ENCODE data around the gene SF3B2.
A peak's percentile ranks its signal among the peaks of the same experiment; 100 is the strongest.

Gene SF3B2

DNA sequence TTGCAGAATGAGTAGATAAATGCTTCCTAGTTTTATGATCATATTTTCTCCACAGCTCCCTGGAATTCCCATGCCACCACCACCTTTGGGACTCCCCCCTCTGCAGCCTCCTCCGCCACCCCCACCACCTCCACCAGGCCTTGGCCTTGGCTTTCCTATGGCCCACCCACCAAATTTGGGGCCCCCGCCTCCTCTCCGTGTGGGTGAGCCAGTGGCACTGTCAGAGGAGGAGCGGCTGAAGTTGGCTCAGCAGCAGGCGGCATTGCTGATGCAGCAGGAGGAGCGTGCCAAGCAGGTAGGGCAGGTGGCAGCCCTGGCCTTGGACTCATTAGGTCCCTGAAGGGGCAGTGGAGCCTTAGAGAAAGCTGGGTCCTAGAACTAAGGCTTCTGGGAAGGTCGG is 2.9 kb downstream of the SF3B2 start:
- H3K4me3 ChIP-seq (ENCODE audit: low read length): no peak overlapping the region
- H3K36me3 ChIP-seq (ENCODE audit: control insufficient read depth, insufficient read depth, low read length, severe bottlenecking): peaks cover 54% of the 10 kb centered on the region
- H3K4me1 ChIP-seq (ENCODE audit: control insufficient read depth, insufficient read depth, low read length): peaks cover 45% of the 10 kb centered on the region
- DNase-seq (ENCODE audit: low read depth): no peak
- H3K9ac ChIP-seq (ENCODE audit: low read length): no peak overlapping the region
- H3K9me3 ChIP-seq (ENCODE audit: control insufficient read depth, low read length): no peaks in the 10 kb centered on the region
- H3K27me3 ChIP-seq (replicated peaks; ENCODE audit: control insufficient read depth, insufficient read depth, low read length): peaks cover under 1% of the 10 kb centered on the region

DNA sequence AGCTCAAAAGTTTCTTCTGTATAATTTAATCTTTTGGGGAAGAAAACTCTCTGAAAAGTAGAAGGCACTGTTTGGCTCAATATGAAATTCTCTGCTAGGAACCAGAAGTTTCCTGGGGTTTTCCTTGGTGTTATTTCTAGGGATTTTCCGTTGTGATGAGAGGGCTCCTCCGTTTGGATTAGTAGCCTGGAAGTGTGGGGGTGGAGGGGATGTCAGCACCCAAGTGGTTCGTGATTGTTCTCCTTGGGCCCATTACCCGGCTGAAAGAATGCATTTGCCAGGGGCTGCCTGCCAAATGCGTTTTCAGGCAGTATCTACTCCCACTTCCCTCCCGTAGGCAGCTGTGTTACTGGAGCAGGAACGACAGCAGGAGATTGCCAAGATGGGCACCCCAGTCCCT is 4.3 kb downstream of the SF3B2 start:
- Histone ChIP-seq H3K4me1 (ENCODE audit: control insufficient read depth, insufficient read depth, low read length) (peaks cover 38% of the 10 kb centered on the region), H3K27me3 (replicated peaks; ENCODE audit: control insufficient read depth, insufficient read depth, low read length) (no peaks in the 10 kb centered on the region), H3K9ac (ENCODE audit: low read length) (peak overlapping the region; percentile 45), H3K36me3 (ENCODE audit: control insufficient read depth, insufficient read depth, low read length, severe bottlenecking) (peaks cover 69% of the 10 kb centered on the region), H3K9me3 (ENCODE audit: control insufficient read depth, low read length) (no peaks in the 10 kb centered on the region), H3K4me3 (ENCODE audit: low read length) (no peak overlapping the region)
- DNase-seq (ENCODE audit: low read depth): no peak

DNA sequence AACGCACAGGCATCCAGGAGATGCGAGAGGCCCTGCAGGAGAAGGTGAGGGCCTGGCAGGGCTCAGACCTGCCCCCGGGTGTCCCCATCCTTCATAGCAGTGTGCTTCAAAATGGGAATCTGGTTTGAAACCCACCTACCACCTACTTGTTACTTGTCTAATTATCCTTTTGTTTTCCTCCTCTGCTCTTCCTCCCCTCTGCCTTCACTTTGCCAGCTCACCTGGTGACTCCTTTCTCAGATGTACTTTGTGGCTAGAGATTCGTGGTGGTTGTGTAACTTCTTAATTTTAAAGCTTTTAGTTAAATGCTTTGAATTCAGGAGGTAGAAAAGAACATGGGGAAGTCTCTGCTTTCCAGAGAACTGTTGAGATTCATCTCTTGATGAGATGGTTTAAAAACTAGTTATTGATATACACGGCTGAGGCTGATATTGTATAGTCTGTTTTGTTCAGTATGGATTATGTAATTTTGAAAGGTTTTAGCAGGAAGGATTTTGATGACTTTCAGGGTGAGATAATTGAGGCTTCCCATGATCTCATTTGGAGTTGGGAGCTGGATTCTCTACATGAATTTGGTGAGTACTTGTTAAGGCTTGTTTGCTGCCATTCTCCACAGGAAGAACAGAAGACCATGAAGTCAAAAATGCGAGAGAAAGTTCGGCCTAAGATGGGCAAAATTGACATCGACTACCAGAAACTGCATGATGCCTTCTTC is 8.0 kb downstream of the SF3B2 start:
- Histone ChIP-seq H3K4me1 (ENCODE audit: control insufficient read depth, insufficient read depth, low read length) (peaks cover 26% of the 10 kb centered on the region), H3K27me3 (replicated peaks; ENCODE audit: control insufficient read depth, insufficient read depth, low read length) (no peaks in the 10 kb centered on the region), H3K4me3 (ENCODE audit: low read length) (no peak overlapping the region), H3K36me3 (ENCODE audit: control insufficient read depth, insufficient read depth, low read length, severe bottlenecking) (peaks cover 98% of the 10 kb centered on the region), H3K9ac (ENCODE audit: low read length) (no peak overlapping the region), H3K9me3 (ENCODE audit: control insufficient read depth, low read length) (no peaks in the 10 kb centered on the region)
- no peak for DNase-seq (ENCODE audit: low read depth)

DNA sequence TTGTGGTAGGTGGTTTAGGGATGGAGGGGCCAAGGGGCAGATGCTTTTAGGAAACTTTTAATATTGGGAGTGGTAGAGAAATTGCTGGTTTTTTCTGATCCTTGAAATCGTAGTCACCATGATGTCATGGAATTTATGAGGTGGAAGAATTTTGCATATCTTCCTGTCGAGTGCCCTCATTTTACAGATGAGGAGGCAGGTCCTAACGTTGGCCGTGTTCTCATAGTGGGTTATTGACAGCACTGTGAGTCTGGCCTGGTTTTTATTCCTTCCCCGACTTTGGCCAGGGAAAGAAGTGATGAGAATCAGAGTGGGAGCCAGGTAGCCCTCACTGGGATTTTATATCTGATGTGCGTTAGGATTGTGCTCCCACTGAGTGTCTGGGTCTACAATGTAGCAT is 9.1 kb downstream of the SF3B2 start:
- Histone ChIP-seq H3K36me3 (ENCODE audit: control insufficient read depth, insufficient read depth, low read length, severe bottlenecking) (peaks cover 98% of the 10 kb centered on the region), H3K9me3 (ENCODE audit: control insufficient read depth, low read length) (no peaks in the 10 kb centered on the region), H3K4me3 (ENCODE audit: low read length) (no peak overlapping the region), H3K27me3 (replicated peaks; ENCODE audit: control insufficient read depth, insufficient read depth, low read length) (no peaks in the 10 kb centered on the region), H3K4me1 (ENCODE audit: control insufficient read depth, insufficient read depth, low read length) (peaks cover 15% of the 10 kb centered on the region), H3K9ac (ENCODE audit: low read length) (no peak overlapping the region)
- no peak for DNase-seq (ENCODE audit: low read depth)

DNA sequence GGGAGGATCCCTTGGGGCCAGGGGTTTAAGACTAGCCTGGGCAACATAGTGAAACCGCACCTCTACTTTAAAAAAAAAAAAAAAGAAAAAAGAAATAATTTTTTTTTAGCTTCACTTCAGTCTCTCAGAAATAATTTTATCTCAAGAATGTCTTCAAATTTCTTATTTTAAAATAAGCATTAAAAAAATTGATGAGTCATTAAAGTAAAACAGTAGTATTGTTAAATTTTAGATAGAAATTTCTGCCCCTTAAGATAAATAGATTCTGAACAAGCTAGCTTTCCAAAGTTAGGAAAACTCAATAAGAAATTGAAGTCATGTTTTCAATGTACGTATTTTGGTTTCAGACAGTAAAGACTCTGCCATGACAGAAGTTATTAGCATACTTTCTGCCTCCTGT is 10.2 kb downstream of the SF3B2 start:
- no peak for DNase-seq (ENCODE audit: low read depth)
- Histone ChIP-seq H3K36me3 (ENCODE audit: control insufficient read depth, insufficient read depth, low read length, severe bottlenecking) (peaks cover 98% of the 10 kb centered on the region), H3K9ac (ENCODE audit: low read length) (no peak overlapping the region), H3K4me1 (ENCODE audit: control insufficient read depth, insufficient read depth, low read length) (peaks cover 7% of the 10 kb centered on the region), H3K27me3 (replicated peaks; ENCODE audit: control insufficient read depth, insufficient read depth, low read length) (no peaks in the 10 kb centered on the region), H3K9me3 (ENCODE audit: control insufficient read depth, low read length) (no peaks in the 10 kb centered on the region), H3K4me3 (ENCODE audit: low read length) (no peak overlapping the region)

DNA sequence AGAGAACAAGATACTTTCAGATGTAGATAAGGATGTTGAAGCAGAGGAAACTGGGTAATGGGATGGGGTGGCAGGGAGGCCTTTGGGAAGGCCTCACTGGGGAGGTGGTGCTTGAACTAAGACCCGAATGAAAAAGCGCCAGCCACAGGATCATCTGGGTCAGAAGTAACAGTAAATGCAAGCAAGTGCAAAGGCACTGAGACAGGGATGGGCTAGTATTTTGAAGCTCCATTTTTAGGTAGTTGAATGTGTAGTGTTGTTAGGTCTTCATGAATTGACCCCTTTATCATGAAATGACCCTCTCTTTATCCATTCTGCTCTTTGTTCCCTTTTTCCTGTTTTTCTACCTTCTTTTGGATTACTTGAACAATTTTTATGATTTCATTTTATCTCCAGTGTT is 11.7 kb downstream of the SF3B2 start:
- no peak for DNase-seq (ENCODE audit: low read depth)
- Histone ChIP-seq H3K9me3 (ENCODE audit: control insufficient read depth, low read length) (no peaks in the 10 kb centered on the region), H3K4me3 (ENCODE audit: low read length) (no peak overlapping the region), H3K27me3 (replicated peaks; ENCODE audit: control insufficient read depth, insufficient read depth, low read length) (no peaks in the 10 kb centered on the region), H3K4me1 (ENCODE audit: control insufficient read depth, insufficient read depth, low read length) (peaks cover 18% of the 10 kb centered on the region), H3K36me3 (ENCODE audit: control insufficient read depth, insufficient read depth, low read length, severe bottlenecking) (peaks cover 100% of the 10 kb centered on the region), H3K9ac (ENCODE audit: low read length) (no peak overlapping the region)

DNA sequence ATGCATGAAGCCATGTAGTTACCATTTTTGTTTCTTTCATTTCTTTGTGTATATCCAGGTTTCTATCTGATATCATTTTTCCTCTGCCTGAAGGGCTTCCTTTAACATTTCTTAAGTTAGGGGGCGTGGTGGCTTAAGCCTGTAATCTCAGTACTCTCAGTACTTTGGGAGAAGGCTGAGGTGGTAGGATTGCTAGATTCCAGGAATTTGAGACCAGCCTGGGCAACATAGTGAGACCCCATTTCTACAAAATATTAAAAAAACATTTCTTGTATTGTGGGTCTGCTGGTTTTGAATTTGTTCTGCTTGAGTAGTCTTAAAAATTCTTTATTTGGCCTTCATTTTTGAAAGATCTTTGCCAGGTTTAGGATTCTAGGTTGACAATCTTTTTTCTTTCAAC is 12.4 kb downstream of the SF3B2 start:
- H3K4me3 ChIP-seq (ENCODE audit: low read length): no peak overlapping the region
- H3K9me3 ChIP-seq (ENCODE audit: control insufficient read depth, low read length): no peaks in the 10 kb centered on the region
- H3K27me3 ChIP-seq (replicated peaks; ENCODE audit: control insufficient read depth, insufficient read depth, low read length): no peaks in the 10 kb centered on the region
- H3K4me1 ChIP-seq (ENCODE audit: control insufficient read depth, insufficient read depth, low read length): peaks cover 25% of the 10 kb centered on the region
- H3K36me3 ChIP-seq (ENCODE audit: control insufficient read depth, insufficient read depth, low read length, severe bottlenecking): peaks cover 98% of the 10 kb centered on the region
- no peak for DNase-seq (ENCODE audit: low read depth)
- H3K9ac ChIP-seq (ENCODE audit: low read length): no peak overlapping the region

DNA sequence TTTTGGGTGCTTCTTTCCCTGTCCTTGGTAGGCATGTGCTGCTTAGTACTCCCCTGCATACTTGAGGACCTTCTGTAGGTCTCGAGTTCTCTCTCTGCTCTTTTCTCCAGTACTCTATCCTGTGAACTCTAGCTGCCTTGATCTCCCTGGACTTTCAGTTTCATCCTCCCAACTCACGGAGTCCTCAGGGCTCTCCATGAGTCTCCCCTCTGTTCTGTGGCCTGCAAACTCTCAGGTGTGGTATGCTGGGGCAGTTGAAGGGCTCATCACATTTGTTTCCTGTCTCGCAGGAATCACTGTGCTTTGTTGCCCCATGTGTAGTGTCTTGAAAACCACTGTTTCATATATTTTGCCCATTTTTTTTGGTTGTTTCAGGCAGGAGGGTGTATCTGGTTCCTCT is 14.6 kb downstream of the SF3B2 start:
- Histone ChIP-seq H3K9ac (ENCODE audit: low read length) (no peak overlapping the region), H3K4me1 (ENCODE audit: control insufficient read depth, insufficient read depth, low read length) (peaks cover 32% of the 10 kb centered on the region), H3K36me3 (ENCODE audit: control insufficient read depth, insufficient read depth, low read length, severe bottlenecking) (peaks cover 76% of the 10 kb centered on the region), H3K27me3 (replicated peaks; ENCODE audit: control insufficient read depth, insufficient read depth, low read length) (no peaks in the 10 kb centered on the region), H3K9me3 (ENCODE audit: control insufficient read depth, low read length) (no peaks in the 10 kb centered on the region), H3K4me3 (ENCODE audit: low read length) (no peak overlapping the region)
- DNase-seq (ENCODE audit: low read depth): no peak

DNA sequence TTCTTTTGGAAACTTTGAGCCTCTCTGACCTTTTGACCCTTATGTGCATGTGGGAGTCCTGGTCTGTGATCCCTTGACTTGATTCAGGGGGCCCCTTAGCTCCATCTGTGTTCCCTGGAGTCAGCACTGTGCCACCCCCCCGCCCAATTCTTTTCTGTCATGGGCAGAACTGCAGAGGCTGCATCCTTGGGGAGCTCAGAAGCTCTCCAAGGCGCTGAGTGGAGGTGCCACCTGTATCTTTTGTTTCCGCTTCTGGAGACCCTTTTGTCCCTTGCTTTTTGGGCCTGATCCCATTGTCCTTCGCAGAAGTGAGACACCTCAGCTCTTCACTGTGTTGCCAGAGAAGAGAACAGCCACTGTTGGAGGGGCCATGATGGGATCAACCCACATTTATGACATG is 15.5 kb downstream of the SF3B2 start:
- no peak overlapping the region for H3K4me3 ChIP-seq (ENCODE audit: low read length)
- H3K27me3 ChIP-seq (replicated peaks; ENCODE audit: control insufficient read depth, insufficient read depth, low read length): no peaks in the 10 kb centered on the region
- no peak overlapping the region for H3K9ac ChIP-seq (ENCODE audit: low read length)
- DNase-seq (ENCODE audit: low read depth): no peak
- H3K4me1 ChIP-seq (ENCODE audit: control insufficient read depth, insufficient read depth, low read length): peaks cover 36% of the 10 kb centered on the region
- H3K9me3 ChIP-seq (ENCODE audit: control insufficient read depth, low read length): no peaks in the 10 kb centered on the region
- H3K36me3 ChIP-seq (ENCODE audit: control insufficient read depth, insufficient read depth, low read length, severe bottlenecking): peaks cover 67% of the 10 kb centered on the region

DNA sequence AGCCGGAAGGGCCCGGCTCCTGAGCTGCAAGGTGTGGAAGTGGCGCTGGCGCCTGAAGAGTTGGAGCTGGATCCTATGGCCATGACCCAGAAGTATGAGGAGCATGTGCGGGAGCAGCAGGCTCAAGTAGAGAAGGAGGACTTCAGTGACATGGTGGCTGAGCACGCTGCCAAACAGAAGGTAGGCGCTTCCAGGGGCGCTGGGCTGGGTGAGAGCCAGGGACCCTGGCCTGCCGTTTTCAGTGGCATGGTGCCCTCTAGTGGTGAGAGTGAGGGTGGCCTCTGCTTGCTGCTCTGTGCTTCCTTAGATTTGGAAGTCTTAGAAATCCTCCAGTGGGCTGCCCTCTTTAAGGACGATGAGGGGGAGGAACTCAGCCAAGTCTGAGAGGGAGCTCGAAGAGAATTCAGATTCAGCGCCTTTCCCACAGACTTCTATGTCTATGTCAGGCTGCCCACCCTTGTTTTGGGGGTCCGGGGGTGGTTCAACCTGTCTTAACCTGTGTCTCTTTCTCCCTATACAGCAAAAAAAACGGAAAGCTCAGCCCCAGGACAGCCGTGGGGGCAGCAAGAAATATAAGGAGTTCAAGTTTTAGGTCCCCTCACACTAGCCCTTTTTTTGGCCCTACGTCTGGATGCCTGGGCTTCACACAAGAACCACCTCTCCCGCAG is 16.1 kb downstream of the SF3B2 start:
- Histone ChIP-seq H3K9ac (ENCODE audit: low read length) (peak overlapping the region; percentile 91), H3K36me3 (ENCODE audit: control insufficient read depth, insufficient read depth, low read length, severe bottlenecking) (peaks cover 64% of the 10 kb centered on the region), H3K9me3 (ENCODE audit: control insufficient read depth, low read length) (no peaks in the 10 kb centered on the region), H3K4me1 (ENCODE audit: control insufficient read depth, insufficient read depth, low read length) (peaks cover 36% of the 10 kb centered on the region), H3K27me3 (replicated peaks; ENCODE audit: control insufficient read depth, insufficient read depth, low read length) (no peaks in the 10 kb centered on the region), H3K4me3 (ENCODE audit: low read length) (no peak overlapping the region)
- DNase-seq (ENCODE audit: low read depth): peak; percentile 89

DNA sequence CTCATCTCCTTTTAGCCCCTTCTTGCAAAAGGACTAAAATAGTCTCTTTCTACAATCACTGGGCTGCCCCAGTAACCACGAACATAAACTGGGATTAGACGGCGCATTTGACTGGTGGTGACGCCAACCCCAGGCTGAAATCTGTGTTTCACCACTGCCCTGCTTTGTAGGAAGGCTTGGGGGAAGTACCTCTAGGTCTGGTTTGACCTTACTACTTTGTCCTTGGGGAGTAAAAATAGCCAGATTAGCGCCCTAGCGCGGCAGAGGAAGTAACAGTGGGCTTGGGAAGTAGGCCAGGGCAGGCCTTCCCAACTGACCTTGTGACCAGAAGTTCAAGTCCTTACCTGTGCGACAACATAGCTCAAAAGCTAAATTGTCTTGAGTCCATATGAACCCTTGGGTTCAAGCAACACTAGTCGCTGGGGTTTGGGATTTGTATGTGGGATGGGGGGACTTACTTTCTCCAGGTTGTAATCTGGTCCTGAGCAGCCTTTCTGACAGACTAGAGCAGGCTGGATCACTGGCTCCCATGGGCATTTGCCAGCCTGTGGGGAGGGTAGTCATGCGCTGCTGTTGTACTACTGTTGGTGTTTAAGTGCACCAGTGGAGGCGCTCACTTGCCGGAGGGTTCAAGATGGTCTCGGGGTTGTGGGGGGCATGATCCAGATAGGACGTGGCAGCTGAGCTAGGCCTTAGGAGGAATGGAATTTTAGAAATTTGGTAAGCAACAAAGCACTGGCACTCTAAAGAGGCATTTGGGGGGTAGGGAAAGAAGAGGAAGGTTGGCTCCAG is 17.0 kb downstream of the SF3B2 start:
- peaks cover 57% of the 10 kb centered on the region for H3K36me3 ChIP-seq (ENCODE audit: control insufficient read depth, insufficient read depth, low read length, severe bottlenecking)
- H3K4me3 ChIP-seq (ENCODE audit: low read length): peak overlapping the region; percentile 79
- peak overlapping the region; percentile 91 for H3K9ac ChIP-seq (ENCODE audit: low read length)
- peaks cover 29% of the 10 kb centered on the region for H3K4me1 ChIP-seq (ENCODE audit: control insufficient read depth, insufficient read depth, low read length)
- H3K9me3 ChIP-seq (ENCODE audit: control insufficient read depth, low read length): no peaks in the 10 kb centered on the region
- H3K27me3 ChIP-seq (replicated peaks; ENCODE audit: control insufficient read depth, insufficient read depth, low read length): no peaks in the 10 kb centered on the region
- DNase-seq (ENCODE audit: low read depth): peak; percentile 73

Measured in adipocyte (in vitro differentiated cells).